Subcutaneous adipose tissue (tissue), 4 donors: Measurements from ENCODE around the gene FGF14. TPM values are rescaled to one million over a fixed set of nuclear protein-coding genes. Genes with fewer than 3 reads are reported as not detected.

ENCODE experiments used
- total RNA-seq, 4 donors: library from RNA; depleted of rRNA; stranded (reverse); fragments of >200 nt; gene quantifications; one replicate each; pipeline ENCODE4 v1.1.0, GENCODE V29; 2016
- TF ChIP-seq, protein P1 (sequence below): fragments of 450-650 bp; IDR thresholded peaks from one replicate; pipeline ENCODE4 v1.5.1; 2016; ENCODE audit warnings: low read depth, mild to moderate bottlenecking, control low read depth, antibody characterized with exemption, moderate library complexity

FGF14 gene
- total RNA-seq, 4 donors from 2014 or later = 0.17 to 3.6 (median 0.93) TPM

DNA sequence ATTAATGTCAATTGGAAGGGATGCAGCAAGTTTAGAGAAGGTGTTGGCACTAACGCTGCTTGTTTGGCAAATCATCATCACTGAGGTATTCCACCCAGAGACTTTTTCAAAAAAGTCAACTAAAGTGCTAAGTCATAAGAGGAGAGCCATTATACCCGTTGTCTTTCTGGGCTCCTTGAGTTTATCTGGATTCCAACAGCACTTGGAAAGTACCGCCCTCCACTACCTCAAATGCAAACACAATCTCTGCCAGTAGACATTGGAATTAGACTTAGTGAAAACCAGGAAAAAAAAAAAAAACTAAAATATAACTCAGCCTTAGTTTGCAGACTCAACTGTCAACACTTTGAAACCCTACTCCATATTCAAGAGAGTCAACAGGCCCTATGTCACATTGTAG lies 683.4 kb downstream of the FGF14 start:
- TF ChIP-seq, protein P1, sequence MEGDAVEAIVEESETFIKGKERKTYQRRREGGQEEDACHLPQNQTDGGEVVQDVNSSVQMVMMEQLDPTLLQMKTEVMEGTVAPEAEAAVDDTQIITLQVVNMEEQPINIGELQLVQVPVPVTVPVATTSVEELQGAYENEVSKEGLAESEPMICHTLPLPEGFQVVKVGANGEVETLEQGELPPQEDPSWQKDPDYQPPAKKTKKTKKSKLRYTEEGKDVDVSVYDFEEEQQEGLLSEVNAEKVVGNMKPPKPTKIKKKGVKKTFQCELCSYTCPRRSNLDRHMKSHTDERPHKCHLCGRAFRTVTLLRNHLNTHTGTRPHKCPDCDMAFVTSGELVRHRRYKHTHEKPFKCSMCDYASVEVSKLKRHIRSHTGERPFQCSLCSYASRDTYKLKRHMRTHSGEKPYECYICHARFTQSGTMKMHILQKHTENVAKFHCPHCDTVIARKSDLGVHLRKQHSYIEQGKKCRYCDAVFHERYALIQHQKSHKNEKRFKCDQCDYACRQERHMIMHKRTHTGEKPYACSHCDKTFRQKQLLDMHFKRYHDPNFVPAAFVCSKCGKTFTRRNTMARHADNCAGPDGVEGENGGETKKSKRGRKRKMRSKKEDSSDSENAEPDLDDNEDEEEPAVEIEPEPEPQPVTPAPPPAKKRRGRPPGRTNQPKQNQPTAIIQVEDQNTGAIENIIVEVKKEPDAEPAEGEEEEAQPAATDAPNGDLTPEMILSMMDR = no peak

DNA sequence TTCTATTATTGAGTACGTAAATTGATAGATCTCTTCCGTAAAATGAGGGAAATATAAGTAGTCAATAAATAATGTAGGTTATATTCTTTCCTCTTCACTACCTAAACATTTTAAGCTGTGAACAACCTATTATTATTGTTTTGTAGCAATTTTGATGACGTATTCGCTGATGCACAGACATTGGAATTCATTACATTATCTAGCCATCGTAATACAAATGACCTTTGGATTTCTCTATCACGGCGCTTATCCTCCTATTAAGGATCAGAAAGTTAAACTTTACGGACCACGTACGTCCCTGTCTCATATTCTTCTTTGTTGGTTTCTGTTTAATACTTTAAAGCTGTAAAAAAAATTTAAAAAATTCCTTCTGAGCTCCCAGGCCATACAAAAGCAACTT lies 684.5 kb downstream of the FGF14 start:
- TF ChIP-seq, protein P1 = no peak

DNA sequence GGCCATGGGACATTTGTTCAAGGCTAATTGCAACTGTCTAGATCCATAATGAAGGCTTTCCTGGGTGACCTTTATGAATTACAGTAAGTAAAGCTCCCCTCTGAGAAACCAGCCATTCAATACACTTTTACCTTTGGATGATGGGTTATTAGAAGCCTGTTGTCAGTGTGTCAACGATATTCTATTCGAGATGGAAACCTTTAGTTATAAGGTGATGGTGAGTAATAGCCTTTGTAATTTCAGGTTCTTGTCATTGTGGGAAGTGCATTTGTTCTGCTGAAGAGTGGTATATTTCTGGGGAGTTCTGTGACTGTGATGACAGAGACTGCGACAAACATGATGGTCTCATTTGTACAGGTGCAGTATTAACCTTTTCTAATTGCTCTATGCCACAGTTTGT lies 687.7 kb downstream of the FGF14 start:
- TF ChIP-seq, protein P1 = no peak

DNA sequence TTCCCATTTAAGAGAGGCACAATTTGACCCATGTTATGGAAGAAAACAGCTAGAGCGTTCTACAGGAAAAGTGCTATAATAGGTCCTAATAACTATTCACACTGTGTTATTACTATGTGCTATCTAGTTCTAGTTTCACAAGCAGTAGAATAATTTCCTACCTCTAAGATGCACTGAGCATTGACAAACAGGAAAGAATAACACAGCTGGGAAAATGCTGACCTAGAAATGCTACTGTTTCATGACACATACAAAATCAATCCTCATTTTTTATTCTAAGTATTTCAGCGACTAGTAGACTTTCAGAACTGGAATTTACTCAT lies 689.9 kb downstream of the FGF14 start:
- TF ChIP-seq, protein P1 = no peak

DNA sequence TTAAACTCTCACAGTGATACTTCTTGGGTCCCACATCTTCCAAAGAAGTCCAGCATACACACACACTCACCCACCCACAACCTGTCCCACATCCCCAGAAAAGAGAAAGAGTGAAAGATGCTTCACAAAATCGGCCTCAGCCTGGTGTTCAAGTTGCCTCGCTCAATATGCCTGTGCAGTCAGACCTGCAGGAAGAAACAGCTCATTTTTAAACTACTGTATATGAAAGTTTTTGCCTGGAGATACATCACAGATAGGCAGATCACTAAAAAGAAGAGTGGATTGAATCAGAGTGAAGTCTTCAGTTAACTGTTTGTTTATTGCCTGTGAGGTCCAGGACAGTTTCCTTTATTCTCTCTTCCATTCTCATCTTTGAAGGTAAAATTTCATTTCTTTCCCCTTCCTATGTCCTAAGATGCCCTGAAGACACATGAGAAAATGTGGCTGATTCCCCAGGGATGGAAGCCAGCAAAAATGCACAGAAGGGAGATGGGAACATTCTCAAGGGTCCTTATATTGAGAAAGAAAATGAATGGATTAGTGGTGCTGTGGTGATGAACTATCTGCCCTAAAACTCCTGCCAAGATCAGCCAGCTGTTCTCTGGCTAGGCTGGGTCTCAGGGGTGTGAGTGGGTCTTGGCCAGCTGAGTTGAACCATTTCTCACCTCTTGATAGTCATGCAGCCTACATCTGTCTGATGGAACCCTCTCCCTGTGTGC lies 690.4 kb downstream of the FGF14 start:
- TF ChIP-seq, protein P1 = no peak

DNA sequence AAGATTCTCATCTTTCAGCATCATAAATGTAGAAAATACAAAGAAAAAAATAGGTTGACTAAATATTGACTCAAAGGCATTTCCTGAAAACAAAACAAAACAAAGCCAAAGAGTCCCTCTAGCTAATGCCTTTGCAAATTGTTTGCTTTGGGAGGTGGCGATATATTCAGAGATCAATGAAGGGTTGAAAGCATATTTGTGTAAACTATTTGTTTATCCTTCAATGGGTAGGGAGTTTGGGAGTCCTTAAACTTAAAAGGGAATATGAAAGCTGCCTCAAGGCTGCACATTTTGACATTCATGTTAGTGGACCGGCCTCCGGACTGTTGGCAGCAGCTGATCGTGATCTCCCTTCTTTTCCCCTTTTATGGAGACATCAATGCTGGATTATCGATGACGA lies 691.9 kb downstream of the FGF14 start:
- TF ChIP-seq, protein P1 = no peak

DNA sequence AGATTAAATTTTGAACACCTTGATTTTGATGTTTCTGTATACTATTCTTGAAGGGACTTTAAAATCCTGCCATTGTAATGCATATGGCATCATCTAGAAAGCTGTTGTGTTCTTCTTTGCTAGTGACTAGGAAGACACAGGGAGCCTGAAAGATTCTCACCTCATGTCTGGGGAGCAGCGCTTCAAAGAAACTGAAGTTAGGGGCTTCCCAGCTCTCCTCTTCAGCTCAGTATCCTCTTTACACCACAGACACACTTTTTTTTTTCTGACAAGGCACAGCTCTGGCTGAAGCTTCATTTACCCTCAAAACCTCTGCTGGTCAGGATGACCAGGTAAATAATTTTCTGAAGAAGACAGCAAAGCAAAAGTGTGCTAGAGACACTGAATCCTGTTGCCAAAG lies 693.7 kb downstream of the FGF14 start:
- TF ChIP-seq, protein P1 = no peak
